ENCODE data around the gene SYNE3.

SYNE3 gene, protein sequence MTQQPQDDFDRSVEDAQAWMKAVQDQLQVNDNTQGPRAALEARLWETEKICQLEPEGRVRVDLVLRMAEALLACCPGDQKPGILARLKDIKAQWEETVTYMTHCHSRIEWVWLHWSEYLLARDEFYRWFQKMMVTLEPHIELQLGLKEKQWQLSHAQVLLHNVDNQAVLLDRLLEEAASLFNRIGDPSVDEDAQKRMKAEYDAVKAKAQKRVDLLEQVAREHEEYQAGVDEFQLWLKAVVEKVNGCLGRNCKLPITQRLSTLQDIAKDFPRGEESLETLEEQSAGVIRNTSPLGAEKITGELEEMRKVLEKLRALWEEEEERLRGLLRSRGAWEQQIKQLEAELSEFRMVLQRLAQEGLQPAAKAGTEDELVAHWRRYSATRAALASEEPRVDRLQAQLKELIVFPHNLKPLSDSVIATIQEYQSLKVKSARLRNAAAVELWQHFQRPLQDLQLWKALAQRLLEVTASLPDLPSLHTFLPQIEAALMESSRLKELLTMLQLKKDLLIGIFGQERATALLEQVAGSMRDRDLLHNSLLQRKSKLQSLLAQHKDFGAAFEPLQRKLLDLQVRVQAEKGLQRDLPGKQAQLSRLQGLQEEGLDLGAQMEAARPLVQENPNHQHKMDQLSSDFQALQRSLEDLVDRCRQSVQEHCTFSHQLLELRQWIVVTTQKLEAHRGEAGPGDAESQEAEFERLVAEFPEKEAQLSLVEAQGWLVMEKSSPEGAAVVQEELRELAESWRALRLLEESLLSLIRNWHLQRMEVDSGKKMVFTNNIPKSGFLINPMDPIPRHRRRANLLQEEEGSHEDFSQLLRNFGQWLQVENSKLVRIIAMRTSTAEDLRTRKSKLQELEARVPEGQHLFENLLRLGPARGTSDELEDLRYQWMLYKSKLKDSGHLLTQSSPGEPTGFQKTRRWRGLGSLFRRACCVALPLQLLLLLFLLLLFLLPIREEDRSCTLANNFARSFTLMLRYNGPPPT

DNA sequence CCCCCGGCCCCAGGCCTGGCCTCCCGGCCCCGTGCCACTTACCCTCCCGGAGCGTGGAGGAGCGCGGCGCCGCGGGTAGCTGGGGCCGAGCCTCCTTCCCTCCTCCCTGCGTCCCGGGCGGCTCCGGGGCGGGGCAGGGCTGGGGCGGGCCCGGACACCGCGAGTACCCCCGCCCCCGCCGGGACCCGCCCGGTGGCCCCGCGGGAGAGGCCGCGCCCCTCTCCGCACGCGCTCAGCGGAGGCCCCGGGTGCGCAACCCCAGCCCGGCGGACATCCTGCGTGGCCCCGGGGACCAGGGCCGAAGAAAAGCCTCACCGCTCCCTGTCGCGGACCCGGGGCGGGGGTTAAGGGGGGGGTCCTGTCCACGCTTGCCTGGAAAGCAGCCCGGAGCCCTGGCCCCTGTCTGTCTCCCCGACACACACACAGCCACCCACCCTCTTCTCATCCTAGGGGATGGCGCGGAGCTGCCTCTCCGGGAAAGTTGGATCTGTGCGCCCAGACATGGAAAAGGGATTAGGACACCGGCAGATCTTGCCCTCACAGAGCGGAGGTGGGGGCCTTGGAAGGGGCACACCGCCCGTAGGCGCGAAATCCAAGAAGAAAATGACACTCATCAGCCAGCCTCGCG lies at the start of gene SYNE3:
Gene SYNE3, minus strand, starts transcription at position 97 of the 628 bp plus-strand sequence. CDS start 40,829 bp downstream, outside the sequence.
- no peak for DNase-seq (ENCODE audit: low read depth, low spot score)

DNA sequence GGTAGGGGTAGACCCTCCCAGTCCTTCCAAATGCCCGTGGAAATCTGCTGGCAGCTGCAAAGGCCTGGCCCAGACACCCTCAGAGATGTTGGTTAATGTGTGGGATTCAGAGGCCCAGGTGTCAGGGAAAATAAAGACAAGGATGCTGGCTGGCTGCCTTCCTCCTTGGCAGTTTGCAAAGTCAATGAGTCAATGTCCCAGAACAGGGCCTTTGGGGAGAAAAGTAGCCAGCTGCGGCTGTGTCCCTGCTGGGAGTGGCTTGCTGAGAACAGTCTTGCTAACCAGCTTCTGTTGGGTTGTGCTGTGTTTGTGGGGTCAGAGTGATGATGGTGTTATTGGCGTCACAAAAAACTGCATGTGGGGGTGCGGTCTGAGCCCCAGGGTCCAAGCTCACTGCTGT lies 47.6 kb upstream of the SYNE3 start:
- DNase-seq (ENCODE audit: low read depth, low spot score) = no peak

DNA sequence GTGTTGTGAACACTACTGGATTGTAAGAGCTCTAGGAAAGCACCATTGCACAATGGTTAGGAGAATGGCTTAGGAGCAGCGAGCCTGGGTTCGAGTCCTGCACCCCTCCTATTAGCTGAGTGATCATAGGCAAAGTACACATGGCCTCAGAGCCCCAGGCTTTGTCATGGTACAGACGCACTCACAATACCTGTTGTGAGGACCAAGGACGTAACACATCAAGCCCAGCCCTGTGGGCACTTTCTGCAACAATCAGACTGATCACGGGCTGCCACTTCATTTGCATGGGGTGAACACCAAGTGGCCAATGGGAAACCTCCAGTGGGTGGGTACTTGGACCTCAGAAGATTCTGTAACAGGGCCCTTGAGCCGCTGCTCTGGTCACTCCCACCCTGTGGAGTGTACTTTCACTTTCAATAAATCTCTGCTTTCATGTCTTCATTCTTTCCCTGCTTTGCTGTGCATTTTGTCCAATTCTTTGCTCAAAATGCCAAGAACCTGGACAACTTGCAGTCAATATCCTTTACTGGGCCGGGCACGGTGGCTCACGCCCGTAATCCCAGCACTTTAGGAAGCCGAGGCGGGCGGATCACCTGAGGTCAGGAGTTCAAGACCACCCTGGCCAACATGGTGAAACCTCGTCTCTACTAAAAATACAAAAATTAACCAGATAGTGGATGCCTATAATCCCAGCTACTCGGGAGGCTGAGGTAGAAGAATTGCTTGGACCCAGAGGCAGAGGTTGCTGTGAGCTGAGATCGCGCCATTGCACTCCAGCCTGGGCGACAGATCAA lies 46.6 kb upstream of the SYNE3 start:
- DNase-seq (ENCODE audit: low read depth, low spot score) = no peak

DNA sequence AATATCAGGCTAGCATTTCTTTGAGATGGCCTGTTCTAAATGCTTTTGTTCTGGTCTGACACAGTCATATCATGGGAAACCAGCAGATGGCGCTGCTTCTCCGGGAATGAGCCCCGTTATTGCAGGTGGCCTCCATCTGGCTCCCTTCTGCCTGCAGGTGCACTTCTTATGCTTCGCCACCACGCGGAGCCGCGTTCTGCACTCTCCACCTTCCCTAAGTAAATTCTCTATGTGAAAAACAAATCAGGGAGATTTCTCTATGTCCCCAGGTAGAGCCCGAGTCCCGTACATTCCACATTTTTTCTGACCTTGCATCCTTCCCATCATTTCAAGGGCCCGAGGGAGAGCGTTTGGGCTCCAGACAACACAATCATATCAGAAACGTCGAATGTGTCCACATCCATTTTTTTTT lies 44.6 kb upstream of the SYNE3 start:
- peak; percentile 62 for DNase-seq (ENCODE audit: low read depth, low spot score)

DNA sequence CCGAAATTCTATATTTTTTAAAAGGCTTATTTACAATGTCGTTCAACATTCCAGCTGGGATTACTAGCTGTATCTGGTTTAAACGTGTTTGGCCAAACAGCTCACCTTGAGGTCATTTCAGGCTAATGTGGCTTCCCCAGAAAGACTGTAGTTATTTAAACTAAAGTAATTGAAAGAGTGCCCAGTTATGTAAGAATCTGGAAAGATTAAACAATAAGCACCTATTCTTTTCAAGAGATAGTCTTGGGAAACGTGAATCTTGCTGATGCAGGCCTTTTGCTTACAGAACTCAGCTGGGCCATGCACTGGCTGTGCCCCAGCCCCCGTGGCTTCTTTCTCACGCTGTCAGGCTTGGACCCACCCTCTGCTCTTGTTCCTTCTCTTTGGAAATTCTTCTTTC lies 42.8 kb upstream of the SYNE3 start:
- no peak for DNase-seq (ENCODE audit: low read depth, low spot score)

DNA sequence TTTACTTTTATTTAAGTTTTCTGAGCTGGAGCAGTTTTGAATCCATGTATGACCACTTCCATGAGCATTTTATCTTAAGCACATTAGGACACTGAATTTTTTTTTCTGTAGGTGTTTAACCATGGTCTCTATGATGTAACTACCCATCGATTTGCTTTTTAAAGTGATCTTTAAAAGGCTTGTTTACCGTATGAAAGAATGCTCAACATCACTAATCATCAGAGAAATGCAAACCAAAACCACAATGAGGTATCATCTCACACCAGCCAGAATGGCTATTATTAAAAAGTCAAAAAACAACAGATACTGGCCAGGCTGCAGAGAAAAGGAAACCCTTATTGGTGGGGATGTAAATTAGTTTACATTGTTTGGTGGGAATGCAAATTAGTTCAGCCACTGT lies 41.4 kb upstream of the SYNE3 start:
- no peak for DNase-seq (ENCODE audit: low read depth, low spot score)

DNA sequence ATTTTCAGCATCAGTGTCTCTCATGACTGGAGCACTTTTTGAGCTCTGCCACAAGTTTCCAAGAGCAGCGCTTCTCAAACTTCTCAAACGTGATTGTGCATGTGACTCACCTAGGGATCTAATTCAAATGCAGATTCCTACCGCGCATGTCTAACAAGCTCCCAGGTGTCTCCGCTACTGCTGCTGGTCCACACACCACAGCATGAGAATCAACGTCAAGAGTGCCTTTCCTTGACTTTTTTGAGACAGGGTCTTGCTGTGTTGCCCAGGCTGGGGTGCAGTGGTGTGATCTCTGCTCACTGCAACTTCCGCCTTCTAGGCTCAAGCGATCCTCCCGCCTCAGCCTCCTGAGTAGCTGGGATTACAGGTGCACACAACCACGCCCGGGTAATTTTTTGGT lies 40.8 kb upstream of the SYNE3 start:
- no peak for DNase-seq (ENCODE audit: low read depth, low spot score)

DNA sequence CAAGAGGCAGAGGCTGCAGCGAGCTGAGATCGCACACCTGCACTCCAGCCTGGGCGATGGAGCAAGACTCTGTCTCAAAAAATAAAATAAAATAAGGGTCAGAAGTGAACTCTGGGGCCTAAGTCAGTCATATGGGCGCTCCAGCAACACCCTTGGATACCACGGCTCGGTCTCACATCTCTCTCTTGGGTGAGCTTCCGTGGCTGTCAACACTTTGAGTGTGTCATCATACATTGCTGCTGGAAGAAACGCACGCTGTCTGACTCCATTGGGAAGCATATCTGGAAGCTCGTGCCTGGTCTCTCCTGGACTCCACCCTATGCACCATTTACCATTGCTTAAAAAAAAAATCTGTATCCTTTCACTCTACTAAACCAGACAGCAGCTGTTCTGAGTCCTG lies 38.6 kb upstream of the SYNE3 start:
- no peak for DNase-seq (ENCODE audit: low read depth, low spot score)

DNA sequence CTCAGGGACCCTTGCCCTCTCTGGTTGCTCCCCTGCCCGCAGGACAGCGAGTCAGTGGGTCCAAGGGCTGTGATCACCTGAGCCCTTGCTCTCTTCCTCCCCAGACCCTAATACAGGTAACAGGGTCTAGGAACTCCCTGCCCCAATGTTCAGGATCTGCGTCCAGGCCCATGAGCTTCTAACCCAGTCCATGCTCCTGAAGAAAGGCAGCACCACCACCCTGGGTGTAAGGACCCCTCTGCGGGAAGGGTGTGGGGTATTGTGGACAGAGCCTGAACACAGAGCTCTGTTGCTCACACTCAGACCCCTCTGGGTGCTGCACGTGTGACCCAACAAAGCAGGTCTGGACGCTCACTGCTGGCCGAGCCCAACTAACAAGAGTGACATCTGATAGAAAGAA lies 36.7 kb upstream of the SYNE3 start:
- DNase-seq (ENCODE audit: low read depth, low spot score) = no peak

DNA sequence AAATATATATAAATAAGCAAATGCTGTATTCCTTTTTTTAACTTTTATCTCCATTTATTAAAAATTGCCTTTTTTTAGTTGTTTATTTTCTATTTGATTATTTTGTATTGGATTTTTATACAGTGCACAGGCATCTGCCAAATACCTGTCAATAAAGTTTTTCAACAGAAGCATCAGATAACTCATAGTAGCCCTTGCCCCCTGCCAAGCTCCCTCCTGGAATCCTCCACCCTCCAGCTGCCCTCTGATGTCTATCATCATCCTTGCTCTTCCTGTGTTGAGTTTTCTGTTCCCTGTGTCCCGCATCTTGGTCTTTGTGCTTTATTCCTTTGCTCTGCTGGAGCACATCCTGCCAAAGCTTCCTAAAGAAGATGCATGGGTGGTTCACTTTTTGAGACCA lies 35.0 kb upstream of the SYNE3 start:
- DNase-seq (ENCODE audit: low read depth, low spot score) = no peak

DNA sequence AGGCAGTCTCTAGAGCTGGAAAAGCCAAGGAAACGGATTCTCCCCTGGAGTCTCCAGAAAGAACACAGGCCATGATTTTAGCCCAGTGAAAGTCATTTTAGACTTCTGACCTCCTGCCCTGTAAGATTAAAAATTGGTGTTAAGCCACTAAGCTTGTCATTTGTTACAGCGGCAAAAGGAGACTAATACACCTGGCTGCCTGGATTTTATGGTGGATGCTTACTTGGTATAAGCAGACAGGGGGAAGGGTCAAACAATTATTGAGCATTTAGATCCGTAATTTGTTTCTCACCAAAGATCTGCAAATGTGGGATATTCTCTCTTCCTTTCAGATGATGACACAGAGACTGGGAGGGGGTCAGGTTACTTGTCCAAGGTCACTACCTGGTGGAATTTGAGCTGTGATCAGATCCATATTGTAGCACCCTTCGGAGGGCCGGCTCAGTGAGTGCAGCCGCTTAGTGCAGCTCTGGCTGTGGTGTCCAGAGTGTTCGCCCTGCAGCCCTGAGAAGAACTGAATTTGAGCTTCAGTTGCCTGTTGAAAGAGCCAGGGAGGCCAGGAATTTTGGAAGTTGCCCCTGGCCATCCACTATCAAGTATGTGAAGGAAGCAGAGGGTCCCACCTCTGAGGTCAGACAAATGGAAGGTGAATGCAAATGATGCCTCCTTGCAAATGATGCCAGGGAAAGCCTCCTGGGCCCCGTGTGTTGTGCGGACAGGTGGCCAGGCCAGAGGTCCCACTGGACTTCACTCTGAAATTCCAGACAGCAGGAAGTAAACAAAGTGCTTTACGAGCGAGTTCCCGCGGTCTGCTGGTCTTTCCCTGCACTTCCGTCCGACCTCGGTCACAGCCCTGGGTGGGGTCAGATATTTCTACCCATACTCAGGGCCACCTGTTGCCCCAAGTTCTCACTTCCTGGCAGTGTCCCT lies 33.5 kb upstream of the SYNE3 start:
- no peak for DNase-seq (ENCODE audit: low read depth, low spot score)

DNA sequence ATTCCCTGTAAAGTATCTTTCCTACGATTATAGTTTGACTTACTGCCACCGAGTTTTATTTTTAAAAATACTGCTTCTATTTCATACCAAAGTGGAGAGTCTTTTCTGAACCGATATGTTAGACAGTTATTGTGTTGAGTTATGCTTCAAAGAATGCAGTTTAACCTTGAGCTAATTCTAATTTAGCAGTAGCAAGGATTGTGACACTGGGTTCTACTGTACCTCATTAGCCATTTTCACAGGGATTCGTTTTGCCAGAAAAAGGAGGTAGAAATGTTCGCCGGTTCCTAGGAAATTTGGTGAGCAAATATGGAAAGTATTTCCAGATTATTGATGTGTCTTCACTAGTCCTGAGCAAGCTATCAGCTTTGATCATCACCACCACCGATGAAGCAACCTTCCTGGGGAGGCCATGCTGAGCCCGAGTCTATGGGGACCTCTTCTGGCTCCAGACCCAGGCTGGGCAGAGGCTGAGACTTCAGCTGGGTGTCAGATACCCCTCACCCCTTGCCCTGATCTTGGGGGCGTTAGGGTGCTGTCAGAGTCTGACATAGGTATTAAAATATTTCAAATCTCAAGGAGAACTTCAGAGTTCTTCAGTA lies 32.0 kb upstream of the SYNE3 start:
- no peak for DNase-seq (ENCODE audit: low read depth, low spot score)

DNA sequence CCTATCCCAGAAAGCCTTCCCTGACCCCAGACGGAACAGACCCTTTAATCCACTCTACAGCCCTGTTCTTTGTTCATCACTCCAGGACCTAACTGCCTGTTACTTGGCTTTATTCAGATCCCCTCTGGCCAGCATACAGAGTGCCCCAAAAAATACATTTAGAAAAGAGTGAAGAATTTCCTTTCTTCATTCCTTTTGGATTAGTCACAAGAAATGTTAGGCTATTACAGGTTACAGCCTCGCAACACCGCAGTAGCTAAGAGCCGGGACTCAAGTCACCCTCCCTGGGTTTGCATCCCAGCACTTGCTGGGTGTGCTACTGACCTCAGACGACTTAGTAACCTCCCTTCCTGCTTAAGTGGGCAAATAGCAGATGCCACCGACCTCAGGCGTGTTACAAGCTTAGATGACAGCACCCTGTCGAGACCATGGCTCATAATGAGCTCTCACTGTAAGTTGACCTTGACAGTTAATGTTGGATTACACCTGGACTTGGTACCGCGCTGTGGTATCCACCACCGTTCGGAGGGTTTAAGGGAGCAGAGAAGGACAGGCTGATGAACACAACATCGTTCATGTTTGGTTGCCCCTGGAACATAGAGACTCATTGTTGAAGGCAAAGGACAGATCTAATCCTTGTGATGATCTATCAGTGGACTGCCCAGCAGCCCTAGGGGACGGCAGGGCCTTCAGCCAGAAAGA lies 31.3 kb upstream of the SYNE3 start:
- DNase-seq (ENCODE audit: low read depth, low spot score) = no peak

DNA sequence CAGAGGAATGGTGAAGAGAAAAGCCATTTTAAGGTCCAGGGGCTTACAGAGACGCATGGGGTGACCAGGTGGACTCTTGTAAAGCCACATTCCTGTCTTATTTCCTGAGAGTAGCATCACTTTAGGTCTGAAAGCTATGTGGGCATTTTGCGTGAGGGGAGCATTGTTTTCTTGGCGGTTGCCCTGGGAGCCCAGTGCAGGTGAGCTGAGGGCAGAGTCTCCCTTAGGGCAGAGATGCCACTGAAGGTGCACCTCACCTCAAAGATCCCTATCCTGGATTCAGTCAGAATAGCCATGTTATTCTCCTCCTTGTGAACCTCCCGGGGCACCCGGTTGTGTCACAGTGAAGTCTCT lies 30.8 kb upstream of the SYNE3 start:
- no peak for DNase-seq (ENCODE audit: low read depth, low spot score)

DNA sequence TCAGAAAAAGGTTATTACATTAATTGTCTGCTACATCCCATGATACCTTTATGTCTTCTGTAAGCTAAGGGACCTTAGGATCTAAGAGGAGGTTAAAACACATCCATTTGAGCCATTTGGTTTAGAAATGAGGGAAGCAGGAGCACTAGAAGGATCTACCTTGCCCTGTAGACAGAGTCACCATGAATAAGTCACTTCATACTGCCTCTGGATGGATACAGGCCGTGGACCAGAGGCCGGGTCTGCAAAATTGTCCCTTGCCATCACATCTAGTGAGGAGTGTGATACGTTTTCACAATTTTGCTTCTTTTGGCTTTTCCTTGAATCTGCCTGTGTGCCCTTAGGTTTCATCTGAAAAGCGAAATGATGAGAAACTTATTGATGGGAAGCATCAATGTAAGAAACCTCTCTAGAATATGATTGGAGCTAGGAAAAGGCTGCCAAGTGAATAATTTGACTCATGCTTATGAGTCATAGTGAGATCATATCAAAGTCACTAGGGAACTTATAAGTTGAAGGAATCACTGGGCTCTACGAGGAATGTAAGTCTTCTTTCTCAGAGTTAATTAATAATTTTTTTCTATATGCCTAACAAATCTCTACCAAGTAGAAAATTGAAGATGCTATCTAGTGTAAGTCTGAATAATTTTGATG lies 29.2 kb upstream of the SYNE3 start:
- no peak for DNase-seq (ENCODE audit: low read depth, low spot score)

DNA sequence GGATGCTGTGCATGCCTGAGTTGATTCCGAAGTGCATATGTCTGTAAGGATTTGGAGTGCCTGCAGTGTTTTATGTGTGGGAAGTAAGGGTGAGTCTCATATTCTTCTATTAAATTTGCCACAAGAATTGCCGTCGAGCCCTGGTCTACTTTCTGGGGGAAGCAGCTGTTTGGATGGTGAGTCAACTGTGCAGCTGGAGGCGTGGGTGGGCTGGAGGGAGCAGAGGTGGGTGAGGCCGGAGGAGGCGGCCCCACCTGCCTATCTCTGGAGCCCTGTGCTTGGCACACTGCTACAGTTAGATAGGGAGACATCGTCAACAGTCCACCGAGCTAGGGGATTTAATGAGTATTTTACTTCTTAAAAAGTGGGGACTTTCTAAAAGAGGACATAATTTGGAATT lies 28.1 kb upstream of the SYNE3 start:
- no peak for DNase-seq (ENCODE audit: low read depth, low spot score)

DNA sequence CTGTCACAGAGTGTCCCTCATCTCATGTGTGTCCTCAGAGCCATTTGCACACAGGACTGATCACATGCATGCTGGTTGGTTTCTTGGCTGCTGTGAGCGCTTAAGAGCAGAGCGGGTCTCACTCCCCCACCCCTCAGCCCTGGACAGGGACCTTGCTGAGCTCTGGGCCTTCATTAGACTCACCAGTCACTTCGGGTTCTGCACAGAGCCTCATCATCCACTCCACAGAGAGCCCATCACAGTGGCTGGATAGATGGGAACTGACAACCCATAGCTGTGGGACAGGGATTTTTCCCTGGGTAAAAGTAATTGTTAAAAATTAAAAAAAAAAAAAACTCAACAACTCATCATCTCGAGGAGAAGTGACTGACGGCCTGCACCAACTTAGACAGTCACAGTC lies 26.6 kb upstream of the SYNE3 start:
- no peak for DNase-seq (ENCODE audit: low read depth, low spot score)
